HL-60 (cell line): ENCODE data around the gene MTHFD2L.

Experiments used
- GABPA ChIP-seq: IDR thresholded peaks from 2 replicates; pipeline ENCODE4 v1.6.1; 2012; ENCODE audit warnings: low read depth
- POLR2AphosphoS5 ChIP-seq: IDR thresholded peaks from 2 replicates; pipeline ENCODE4 v1.6.1; 2012; ENCODE audit warnings: low read depth
- TF ChIP-seq, protein P1 (sequence below): IDR thresholded peaks from one replicate; pipeline ENCODE4 v1.5.1; 2011; ENCODE audit warnings: low read length, control low read depth, inconsistent platforms; ENCODE audit not compliant: insufficient read depth
- TF ChIP-seq, protein P2 (sequence below): IDR thresholded peaks from 2 replicates; pipeline ENCODE4 v1.6.1; 2012; ENCODE audit warnings: low read depth; ENCODE audit not compliant: insufficient replicate concordance

DNA sequence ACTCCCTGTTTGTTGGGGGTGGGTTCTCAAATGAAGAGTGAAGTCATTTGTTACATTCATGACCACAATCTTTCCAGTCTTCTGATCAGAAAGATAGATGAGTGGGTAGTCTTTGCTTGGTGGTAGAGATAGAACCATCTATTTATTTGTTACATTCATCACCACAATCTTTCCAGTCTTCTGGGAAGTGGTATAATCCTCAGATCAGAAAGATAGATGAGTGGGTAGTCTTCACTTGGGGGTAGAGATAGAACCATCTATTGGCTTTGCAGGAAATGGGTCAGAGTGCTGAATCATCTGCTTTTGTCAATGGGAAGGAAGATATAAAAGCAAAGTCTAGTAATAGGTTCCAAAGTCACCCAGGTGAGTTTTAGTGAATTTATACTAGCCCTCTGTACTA, 86.1 kb downstream of the MTHFD2L start:
- TF ChIP-seq, protein P1, sequence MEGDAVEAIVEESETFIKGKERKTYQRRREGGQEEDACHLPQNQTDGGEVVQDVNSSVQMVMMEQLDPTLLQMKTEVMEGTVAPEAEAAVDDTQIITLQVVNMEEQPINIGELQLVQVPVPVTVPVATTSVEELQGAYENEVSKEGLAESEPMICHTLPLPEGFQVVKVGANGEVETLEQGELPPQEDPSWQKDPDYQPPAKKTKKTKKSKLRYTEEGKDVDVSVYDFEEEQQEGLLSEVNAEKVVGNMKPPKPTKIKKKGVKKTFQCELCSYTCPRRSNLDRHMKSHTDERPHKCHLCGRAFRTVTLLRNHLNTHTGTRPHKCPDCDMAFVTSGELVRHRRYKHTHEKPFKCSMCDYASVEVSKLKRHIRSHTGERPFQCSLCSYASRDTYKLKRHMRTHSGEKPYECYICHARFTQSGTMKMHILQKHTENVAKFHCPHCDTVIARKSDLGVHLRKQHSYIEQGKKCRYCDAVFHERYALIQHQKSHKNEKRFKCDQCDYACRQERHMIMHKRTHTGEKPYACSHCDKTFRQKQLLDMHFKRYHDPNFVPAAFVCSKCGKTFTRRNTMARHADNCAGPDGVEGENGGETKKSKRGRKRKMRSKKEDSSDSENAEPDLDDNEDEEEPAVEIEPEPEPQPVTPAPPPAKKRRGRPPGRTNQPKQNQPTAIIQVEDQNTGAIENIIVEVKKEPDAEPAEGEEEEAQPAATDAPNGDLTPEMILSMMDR, result no peak
- TF ChIP-seq POLR2AphosphoS5, result no peak
- TF ChIP-seq, protein P2, sequence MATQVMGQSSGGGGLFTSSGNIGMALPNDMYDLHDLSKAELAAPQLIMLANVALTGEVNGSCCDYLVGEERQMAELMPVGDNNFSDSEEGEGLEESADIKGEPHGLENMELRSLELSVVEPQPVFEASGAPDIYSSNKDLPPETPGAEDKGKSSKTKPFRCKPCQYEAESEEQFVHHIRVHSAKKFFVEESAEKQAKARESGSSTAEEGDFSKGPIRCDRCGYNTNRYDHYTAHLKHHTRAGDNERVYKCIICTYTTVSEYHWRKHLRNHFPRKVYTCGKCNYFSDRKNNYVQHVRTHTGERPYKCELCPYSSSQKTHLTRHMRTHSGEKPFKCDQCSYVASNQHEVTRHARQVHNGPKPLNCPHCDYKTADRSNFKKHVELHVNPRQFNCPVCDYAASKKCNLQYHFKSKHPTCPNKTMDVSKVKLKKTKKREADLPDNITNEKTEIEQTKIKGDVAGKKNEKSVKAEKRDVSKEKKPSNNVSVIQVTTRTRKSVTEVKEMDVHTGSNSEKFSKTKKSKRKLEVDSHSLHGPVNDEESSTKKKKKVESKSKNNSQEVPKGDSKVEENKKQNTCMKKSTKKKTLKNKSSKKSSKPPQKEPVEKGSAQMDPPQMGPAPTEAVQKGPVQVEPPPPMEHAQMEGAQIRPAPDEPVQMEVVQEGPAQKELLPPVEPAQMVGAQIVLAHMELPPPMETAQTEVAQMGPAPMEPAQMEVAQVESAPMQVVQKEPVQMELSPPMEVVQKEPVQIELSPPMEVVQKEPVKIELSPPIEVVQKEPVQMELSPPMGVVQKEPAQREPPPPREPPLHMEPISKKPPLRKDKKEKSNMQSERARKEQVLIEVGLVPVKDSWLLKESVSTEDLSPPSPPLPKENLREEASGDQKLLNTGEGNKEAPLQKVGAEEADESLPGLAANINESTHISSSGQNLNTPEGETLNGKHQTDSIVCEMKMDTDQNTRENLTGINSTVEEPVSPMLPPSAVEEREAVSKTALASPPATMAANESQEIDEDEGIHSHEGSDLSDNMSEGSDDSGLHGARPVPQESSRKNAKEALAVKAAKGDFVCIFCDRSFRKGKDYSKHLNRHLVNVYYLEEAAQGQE, result no peak
- no peak for TF ChIP-seq GABPA
